Prostate gland (tissue), 2 donors: Measurements from ENCODE around the gene ETV5. TPM values are rescaled to one million over a fixed set of nuclear protein-coding genes. Genes with fewer than 3 reads are reported as not detected.

Experiments used
- DNase-seq: peaks from one replicate; pipeline ENCODE4 v3.0.0-alpha.2; 2019; ENCODE audit warnings: low spot score
- H3K27ac ChIP-seq, 2 donors: fragments of 200-600 bp; sonication (generic); 2 replicates each; pipeline ENCODE4 v1.5.1; 2017 to 2019
- H3K27me3 ChIP-seq: fragments of 200-600 bp; sonication (generic); replicated peaks from 2 replicates; pipeline ENCODE4 v1.5.1; 2019; ENCODE audit not compliant: insufficient read depth
- H3K36me3 ChIP-seq, 2 donors: fragments of 200-600 bp; sonication (generic); 1 replicate in 1 of 2; 2 replicates in 1 of 2; pipeline versions ENCODE4 v1.5.1 to v1.8.1; 2017 to 2019
- H3K4me1 ChIP-seq: fragments of 200-600 bp; sonication (generic); replicated peaks from 2 replicates; pipeline ENCODE4 v1.5.1; 2019
- H3K4me3 ChIP-seq, 2 donors: fragments of 200-600 bp; sonication (generic); 2 replicates each; pipeline ENCODE4 v1.5.1; 2017 to 2019
- H3K9me3 ChIP-seq: fragments of 200-600 bp; sonication (generic); 2 replicates; pipeline ENCODE4 v1.5.1; 2017
- CTCF ChIP-seq, 4 experiments: fragments of 200-600 bp in 2 of 4; fragments of 450-650 bp in 2 of 4; sonication (generic) in 2 of 4; IDR thresholded peaks; 1 replicate in 3 of 4; 2 replicates in 1 of 4; pipeline ENCODE4 v1.5.1; 2016 to 2019; ENCODE audit warnings: antibody characterized with exemption in 4 of 4, mild to moderate bottlenecking in 2 of 4, moderate library complexity in 2 of 4
- POLR2A ChIP-seq: fragments of 450-650 bp; IDR thresholded peaks from one replicate; pipeline ENCODE4 v1.6.1; 2016; ENCODE audit warnings: antibody characterized with exemption, mild to moderate bottlenecking
- POLR2AphosphoS5 ChIP-seq: sonication (generic); formaldehyde crosslinking; IDR thresholded peaks from one replicate; pipeline ENCODE4 v1.6.1; 2017; ENCODE audit warnings: antibody characterized with exemption
- WGBS: methylation state at CpG from one replicate; pipeline ENCODE4 v1.1.5; 2018; 5-methylcytosine and 5-hydroxymethylcytosine counted together
- intact Hi-C: fragments of 100-400 bp; cut with DNase I; formaldehyde crosslinking; loops from one replicate; pipeline ENCODE4 v1.14.2; 2022
- total RNA-seq, 2 donors: library from RNA; depleted of rRNA; stranded (reverse); fragments of >200 nt; gene quantifications; one replicate each; pipeline ENCODE4 v1.1.0, GENCODE V29; 2016

ETV5 gene
- total RNA-seq, 2 donors from 2014 or later: 16.5 to 17.6 TPM

DNA sequence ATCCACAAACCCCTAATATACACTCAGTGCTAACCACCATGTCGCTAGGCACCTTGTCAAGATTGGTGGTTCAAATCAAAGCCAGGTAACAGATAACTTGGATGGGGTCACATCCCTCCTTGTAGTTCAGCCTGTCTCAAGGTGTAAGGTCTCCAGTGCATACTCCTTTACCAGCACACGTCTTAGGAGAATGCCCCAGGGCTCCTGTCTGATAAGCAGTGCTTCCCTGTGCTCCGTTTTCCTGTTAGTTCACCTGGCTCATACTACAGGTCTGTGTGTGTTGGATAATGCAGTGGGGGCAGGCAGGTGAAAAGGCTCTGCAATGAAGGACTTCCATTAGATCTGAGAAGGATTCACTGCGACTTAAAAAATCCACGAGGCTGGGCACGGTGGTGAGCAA is 50.7 kb downstream of the ETV5 start:
- H3K27ac ChIP-seq: no peak overlapping the region
- H3K4me3 ChIP-seq: no peak overlapping the region
- 91% methylated on average over 6 of the region's 6 CpGs for WGBS
- intact Hi-C loops: no loop called here
- no peak for TF ChIP-seq POLR2A
- TF ChIP-seq CTCF (IDR thresholded peaks at IDR 0.05): no peak
- no peak for TF ChIP-seq POLR2AphosphoS5
- H3K9me3 ChIP-seq: no peaks in the 10 kb centered on the region
- no peaks in the 10 kb centered on the region for H3K4me1 ChIP-seq
- no peak for DNase-seq
- no peaks in the 10 kb centered on the region for H3K27me3 ChIP-seq
- H3K36me3 ChIP-seq: no peaks in the 10 kb centered on the region

DNA sequence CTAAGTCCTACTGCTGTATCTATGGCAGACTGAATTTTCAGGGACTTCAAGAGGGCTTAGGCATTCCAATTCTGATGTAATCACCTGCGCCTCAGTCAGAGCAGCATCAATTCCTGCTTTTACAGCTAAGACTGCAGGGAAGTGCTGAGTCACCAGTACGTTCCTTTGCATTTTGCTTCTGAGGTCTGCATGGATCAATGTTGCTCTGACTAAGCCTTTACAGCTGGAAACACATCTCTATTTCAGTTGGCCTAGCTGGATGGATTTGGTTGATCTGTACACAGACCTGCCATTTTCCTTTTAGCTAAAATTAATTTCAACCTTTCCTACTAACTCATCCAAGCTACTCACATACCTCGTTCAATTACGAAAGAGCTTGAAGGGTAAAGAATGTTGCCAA is 51.3 kb downstream of the ETV5 start:
- Histone ChIP-seq H3K4me3 (no peak overlapping the region), H3K4me1 (no peaks in the 10 kb centered on the region), H3K9me3 (no peaks in the 10 kb centered on the region), H3K36me3 (no peaks in the 10 kb centered on the region), H3K27ac (no peak overlapping the region), H3K27me3 (no peaks in the 10 kb centered on the region)
- DNase-seq: no peak
- intact Hi-C loops: no loop called here
- WGBS: 89% methylated on average over 4 of the region's 4 CpGs
- TF ChIP-seq POLR2AphosphoS5 (no peak), CTCF (IDR thresholded peaks at IDR 0.05) (no peak), POLR2A (no peak)

GRCh38 chr3:186054792-186055352 is 54.0 kb downstream of the ETV5 start:
- Histone ChIP-seq H3K27ac (no peak overlapping the region), H3K36me3 (no peaks in the 10 kb centered on the region), H3K4me3 (no peak overlapping the region), H3K9me3 (no peaks in the 10 kb centered on the region), H3K4me1 (no peaks in the 10 kb centered on the region), H3K27me3 (no peaks in the 10 kb centered on the region)
- intact Hi-C loops: no loop called here
- TF ChIP-seq CTCF (IDR thresholded peaks at IDR 0.05) (no peak), POLR2A (no peak), POLR2AphosphoS5 (no peak)
- no peak for DNase-seq
- WGBS: 52% methylated on average over 8 of the region's 8 CpGs

- 79% methylated on average over 12 of the region's 12 CpGs for WGBS
- intact Hi-C loops: no loop called here
- H3K27ac ChIP-seq: no peak overlapping the region
Measured at GRCh38 chr3:186053954-186054791, 54.7 kb downstream of the ETV5 start.

More at GRCh38 chr3:186053954-186054791, 54.7 kb downstream of the ETV5 start:
- no peaks in the 10 kb centered on the region for H3K4me1 ChIP-seq
- DNase-seq: no peak
- H3K4me3 ChIP-seq: no peak overlapping the region
- H3K9me3 ChIP-seq: no peaks in the 10 kb centered on the region
- no peak for TF ChIP-seq POLR2AphosphoS5
- TF ChIP-seq POLR2A: no peak
- TF ChIP-seq CTCF (IDR thresholded peaks at IDR 0.05): no peak
- no peaks in the 10 kb centered on the region for H3K27me3 ChIP-seq
- H3K36me3 ChIP-seq: no peaks in the 10 kb centered on the region
